GM18517 (cell line): ENCODE results near the gene RNF181.
A peak's percentile ranks its signal among the peaks of the same experiment; 100 is the strongest.
"Not testable (repeated sequence)": the region's sequence is repeated elsewhere in the genome, so short reads cannot be mapped to it uniquely, and the experiment has no call there.

Experiments used
- ATAC-seq: cut with Tn5 transposase; IDR thresholded peaks from one replicate; pipeline ENCODE4 v1.9.1; 2021; ENCODE audit warnings: mild to moderate bottlenecking, moderate library complexity; ENCODE audit not compliant: unreplicated experiment

Gene RNF181

GRCh38 chr2:85595301-85596025, at the start of gene RNF181:
RNF181 (plus strand) TSS chr2:85595745; CDS start chr2:85595764, 19 bp downstream.
- peak; percentile 99 for ATAC-seq

DNA sequence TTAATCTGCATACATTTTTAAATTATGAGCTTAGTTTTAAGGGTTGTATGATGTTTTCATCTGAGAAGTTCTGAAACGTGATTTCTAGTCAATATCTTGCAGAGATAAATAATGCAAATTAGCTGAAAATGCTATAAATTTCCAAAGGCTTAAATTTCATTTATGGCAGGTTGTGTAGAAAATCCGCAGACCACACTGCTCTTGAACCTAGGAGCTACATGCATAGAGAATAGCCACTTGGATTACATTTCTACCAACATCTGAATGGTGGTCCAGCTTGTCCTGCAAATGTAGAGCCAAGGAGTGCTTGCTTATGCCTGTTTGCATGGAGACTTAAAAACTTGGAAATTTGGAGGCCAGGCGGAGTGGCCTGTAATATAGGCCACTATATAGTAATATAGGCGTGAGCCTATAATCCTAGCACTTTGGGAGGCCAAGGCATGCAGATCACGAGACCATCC, 49.7 kb upstream of the RNF181 start:
- ATAC-seq, result no peak

- ATAC-seq, result no peak
Observed at GRCh38 chr2:85547089-85547858, 48.3 kb upstream of the RNF181 start.

GRCh38 chr2:85547859-85548607, 47.5 kb upstream of the RNF181 start:
- no peak for ATAC-seq

DNA sequence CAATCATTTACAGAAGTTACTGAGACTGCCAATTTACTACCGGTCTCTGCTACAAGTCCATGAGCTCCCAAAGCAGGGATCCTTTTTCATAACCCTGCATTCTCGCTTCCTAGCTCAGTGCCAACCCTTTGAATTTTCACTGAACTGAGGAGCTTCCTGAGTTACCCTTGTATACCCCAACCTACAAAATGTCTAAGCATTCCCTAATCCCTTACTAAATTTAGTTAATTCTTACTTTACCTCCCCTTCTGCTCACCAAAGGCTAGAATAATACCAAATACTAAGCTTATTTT, 47.0 kb upstream of the RNF181 start:
- ATAC-seq, result no peak

GRCh38 chr2:85549095-85549494, 46.5 kb upstream of the RNF181 start:
- ATAC-seq, result no peak

- ATAC-seq, result no peak
Observed at GRCh38 chr2:85549826-85550225, 45.7 kb upstream of the RNF181 start.

DNA sequence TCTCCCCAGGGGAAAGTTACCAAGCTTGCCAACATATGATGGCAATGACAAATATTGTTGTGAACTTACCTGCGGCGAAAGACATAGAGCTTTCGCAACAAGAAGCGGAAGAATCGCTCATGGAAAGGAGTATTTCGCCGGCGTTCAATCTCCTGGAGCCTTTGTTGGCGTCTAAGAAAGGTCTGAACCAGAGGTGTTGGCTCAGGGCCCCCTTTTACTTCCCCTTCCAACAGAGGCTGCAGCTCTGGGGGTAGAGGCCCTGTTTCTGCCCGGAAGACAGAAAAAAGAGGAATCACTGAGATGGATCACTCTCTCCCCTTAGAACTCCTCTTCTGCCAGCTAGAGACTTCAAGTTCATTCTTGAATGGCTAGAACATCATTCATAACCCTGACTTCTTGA, 45.1 kb upstream of the RNF181 start:
- ATAC-seq, result no peak

DNA sequence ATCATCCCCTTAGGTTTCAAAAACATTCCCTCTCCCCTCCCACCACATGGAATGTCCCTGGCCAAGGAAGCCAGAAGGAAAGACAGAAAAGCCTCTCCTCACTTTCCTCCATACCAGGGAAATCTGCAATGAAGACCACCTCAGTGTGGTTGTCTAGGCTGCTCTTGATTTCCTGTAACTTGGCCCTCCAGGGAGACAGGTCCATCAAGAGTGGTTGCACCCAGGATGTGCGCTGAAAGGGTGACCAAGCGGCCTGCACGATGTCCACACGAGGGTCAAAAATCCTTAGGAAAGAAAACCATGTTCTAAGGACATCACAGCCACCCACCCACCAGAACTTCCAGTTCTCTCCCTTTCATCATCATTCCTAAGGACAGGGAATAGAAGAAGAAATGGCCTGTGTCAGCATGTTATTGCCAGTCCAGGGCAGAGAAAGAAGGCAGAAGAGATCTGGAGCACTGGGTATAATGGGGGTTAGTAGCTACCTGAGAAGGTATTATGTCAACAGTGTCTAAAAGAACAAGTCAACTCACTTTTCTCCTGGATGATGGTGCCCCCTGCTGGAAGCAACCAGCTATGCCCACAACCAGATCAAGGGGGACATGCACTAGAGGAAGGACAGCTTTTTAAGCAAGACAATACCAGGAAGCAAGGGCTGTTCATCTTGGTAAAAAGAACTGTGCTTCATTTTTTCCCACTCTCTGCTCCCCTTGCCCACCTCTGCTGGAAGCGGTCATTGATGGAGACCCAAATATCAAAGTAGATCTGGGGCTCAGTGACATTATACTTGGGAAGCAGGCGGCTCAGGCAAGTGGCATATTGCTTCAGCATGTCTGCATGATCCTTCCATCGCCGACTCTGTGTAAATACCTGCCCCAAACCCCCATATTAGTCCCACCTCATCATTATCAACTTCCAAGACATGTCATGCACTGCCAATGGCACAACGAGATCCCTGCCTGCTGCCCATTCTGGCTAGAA, 43.6 kb upstream of the RNF181 start:
- no peak for ATAC-seq

- ATAC-seq, result no peak
Observed at GRCh38 chr2:85553184-85553583, 42.4 kb upstream of the RNF181 start.

DNA sequence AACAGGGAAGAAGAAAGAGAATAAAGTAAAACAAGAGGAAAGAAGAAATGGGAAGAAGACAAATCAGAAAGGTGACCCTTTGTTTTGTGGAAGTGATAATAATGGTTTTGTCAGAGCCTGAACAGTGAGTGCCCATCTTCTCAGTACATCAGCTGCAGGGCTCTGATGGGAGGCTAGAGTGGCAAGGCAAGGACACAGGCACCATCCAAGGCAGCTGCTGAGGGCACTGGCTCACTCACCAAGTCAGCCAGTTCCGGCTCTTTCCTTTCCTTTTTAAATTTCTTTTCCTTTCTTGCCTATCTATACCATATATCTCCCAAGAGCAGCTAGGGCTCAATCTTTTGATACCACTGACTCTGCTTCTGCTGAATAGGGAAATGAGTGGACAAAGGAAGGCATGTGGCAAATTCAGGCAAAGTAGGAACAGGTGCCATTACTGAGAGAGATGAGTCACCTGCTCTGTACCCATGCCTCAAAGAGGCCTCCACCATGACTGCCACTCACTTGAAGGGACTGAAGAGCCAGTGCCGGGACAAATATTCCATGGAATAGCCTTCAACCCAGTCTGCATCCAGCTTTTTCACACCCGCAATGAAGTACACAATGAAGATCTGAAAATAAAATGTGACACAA, 40.4 kb upstream of the RNF181 start:
- no peak for ATAC-seq

DNA sequence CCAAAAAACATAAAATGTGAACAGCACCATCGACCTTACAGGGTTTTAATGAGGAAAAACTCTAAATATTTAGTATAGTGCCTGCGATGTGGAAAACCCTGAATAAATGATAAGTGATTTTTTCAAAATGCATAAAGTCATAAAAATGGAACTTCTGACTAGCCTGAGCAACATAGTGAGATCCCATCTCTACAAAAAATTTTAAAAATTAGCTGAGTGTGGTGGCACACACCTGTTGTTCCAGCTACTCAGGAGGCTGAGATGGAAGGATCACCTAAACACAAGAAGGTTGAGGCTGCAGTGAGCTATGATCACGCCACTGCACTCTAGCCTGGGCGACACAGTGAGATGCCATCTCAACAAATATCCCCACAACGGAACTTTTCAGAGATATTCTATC, 38.4 kb upstream of the RNF181 start:
- ATAC-seq, result no peak

DNA sequence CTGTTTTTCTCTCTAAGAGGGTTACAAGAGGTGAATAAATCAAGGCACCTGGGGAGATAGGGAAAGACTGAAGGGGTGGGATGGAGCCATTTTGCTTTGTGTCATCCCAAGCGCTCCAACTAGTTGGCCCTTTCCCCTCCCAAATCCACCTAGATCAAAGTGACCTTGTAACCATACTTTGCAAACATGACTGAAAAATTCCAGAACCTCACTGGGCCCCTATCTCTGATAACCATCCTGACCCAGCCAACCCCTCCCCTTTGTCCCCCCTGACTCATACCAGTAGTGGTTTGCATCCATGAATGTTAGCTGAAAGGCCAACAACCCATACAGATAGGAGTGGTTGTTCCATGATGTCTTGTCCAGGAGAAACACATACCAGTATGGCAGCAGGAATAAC, 37.4 kb upstream of the RNF181 start:
- ATAC-seq, result no peak

GRCh38 chr2:85560403-85560726, 35.2 kb upstream of the RNF181 start:
- ATAC-seq, result not testable (repeated sequence)

GRCh38 chr2:85560812-85561279, 34.7 kb upstream of the RNF181 start:
- ATAC-seq, result no peak

GRCh38 chr2:85561280-85562212, 34.0 kb upstream of the RNF181 start, which contains the start of gene GGCX:
GGCX (minus strand) TSS chr2:85561493; CDS start chr2:85561428, 65 bp downstream.
- peak; percentile 75 for ATAC-seq

GRCh38 chr2:85564144-85564563, 31.4 kb upstream of the RNF181 start:
- ATAC-seq, result no peak

GRCh38 chr2:85566265-85566664, 29.3 kb upstream of the RNF181 start:
- ATAC-seq, result no peak

DNA sequence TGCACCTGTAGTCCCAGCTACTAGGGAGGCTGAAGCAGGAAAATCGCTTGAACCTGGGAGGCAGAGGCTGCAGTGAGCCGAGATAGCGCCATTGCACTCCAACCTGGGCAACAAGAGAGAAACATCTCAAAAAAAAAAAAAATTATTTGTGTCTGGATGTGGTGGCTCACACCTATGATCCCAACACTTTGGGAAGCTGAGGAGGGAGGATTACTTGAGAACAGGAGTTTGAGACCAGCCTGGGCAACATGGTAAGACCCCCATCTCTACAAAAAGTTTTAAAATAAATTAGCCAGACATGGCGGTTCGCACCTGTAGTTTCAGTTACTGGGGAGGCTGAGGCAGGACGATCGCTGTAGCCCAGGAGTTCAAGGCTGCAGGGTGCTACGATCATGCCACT, 19.8 kb upstream of the RNF181 start:
- ATAC-seq, result no peak
